Amygdala (tissue), 56 donors: Measurements from ENCODE around the gene MAN1B1.
"Not testable (repeated sequence)": the region's sequence is repeated elsewhere in the genome, so short reads cannot be mapped to it uniquely, and the experiment has no call there.

Experiments
- DNase-seq, 56 donors: peaks; one replicate each; lab custom pipeline; 2025; lab: John Stamatoyannopoulos, UW

The MAN1B1 gene

DNA sequence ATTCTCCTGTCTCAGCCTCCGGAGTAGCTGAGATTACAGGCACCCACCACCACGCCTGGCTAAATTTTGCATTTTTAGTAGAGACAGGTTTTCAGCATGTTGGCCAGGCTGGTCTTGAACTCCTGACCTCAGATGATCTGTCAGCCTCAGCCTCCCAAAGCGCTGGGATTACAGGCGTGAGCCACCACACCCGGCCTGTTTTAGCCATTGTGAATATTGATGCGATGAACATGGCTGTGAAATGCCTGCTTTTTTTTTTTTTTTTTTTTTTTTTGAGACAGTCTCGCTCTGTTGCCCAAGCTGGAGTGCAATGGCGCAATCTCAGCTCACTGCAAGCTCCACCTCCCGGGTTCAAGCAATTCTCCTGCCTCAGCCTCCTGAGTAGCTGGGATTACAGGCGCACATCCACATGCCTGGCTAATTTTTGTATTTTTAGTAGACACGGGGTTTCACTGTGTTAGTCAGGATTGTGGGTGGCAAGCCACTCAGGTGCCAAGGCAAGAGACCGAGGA is 31.4 kb downstream of the MAN1B1 start:
- DNase-seq = not testable (repeated sequence)

GRCh38 chr9:137121927-137122795 is 35.4 kb downstream of the MAN1B1 start:
- not testable (repeated sequence) for DNase-seq

DNA sequence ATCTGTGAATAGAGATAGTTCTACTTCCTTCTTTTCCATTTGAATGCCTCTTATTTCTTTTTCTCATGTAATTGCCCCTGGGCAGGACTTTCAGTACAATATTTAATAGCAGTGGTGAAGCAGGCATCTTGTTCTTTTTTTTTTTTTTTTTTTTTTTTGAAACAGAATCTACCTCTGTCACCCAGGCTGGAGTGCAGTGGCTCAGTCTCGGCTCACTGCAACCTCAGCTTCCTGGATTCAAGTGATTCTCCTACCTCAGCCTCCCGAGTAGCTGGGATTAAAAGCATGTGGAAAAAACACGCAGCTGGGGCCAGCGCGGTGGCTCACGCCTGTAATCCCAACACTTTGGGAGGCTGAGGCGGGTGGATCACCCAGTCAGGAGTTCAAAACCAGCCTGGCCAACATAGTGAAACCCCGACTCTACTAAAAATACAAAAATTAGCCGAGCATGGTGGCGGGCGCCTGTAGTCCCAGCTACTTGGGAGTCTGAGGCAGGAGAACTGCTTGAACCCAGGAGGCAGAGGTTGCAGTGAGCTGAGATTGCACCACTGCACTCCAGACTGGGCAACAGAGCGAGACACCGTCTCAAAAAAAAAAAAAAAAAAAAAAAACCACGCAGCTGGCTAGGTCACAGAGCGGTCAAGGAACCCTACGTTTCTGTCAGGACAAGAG is 36.1 kb downstream of the MAN1B1 start:
- DNase-seq = not testable (repeated sequence)

GRCh38 chr9:137123468-137123837 is 36.7 kb downstream of the MAN1B1 start:
- DNase-seq = no peak

DNA sequence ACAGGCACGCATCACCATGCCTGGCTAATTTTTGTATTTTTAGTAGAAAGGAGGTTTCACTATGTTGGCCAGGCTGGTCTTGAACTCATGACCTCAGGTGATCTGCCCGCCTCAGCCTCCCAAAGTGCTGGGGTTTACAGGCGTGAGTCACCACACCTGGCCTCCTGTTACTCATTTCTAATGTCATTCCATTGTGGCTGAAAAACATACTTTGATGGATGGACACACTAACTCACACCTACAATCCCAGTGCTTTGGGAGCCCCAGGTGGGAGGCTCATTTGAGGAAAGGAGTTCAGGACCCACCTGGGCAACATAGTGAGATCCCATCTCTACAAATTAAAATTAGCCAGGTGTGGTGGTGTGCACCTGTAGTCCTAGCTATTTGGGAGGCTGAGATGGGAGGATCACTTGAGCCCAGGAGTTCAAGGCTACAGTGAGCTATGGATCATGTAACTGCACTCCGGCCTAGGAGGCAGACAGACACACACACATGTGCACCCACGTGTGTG is 37.2 kb downstream of the MAN1B1 start:
- DNase-seq = not testable (repeated sequence)

DNA sequence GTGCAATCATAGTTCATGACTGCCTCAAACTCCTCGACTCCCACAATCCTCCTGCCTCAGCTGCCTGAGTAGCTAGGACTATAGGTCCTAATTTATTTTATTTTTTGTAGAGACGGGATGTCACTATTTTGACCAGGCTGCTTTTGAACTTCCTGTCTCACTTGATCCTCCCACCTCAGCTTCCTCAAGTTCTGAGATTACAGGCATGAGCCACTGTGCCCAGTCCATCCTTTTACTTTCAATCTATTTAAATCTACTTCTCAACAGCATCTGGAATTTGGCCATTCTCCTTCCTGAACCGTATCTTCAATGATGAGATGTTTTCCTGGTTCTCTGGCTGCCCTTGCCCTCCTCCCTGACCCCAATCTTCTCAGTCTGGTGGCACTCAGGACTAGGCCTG is 40.0 kb downstream of the MAN1B1 start:
- no peak for DNase-seq

- DNase-seq = no peak
These were observed 40.7 kb downstream of the MAN1B1 start for GRCh38 chr9:137127301-137128157.

- DNase-seq = no peak
These were observed 41.5 kb downstream of the MAN1B1 start for GRCh38 chr9:137128158-137128861.

GRCh38 chr9:137128862-137129455 is 42.2 kb downstream of the MAN1B1 start:
- no peak for DNase-seq

GRCh38 chr9:137129456-137130175 is 42.8 kb downstream of the MAN1B1 start:
- DNase-seq = peak in 55 of 56 donors; percentile 14 to 89 (median 72)

GRCh38 chr9:137130176-137130755 is 43.5 kb downstream of the MAN1B1 start:
- no peak for DNase-seq

DNA sequence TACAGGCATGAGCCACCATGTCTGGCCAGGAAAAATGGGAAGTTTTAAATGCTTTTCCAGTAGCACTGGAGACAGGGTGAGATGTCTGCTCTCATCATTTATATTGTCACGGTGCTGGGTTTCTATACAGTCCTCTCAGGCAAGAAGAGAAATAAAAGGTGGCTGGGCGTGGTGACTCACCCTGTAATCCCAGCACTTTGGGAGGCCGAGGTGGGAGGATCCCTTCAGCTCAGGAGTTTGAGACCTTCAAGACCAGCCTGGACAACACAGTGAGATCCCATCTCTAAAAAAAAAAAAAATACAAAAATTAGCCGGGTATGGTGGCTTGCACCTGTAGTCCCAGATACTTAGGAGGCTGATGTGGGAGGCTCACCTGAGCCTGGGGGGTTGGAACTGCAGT is 47.4 kb downstream of the MAN1B1 start:
- DNase-seq = no peak

DNA sequence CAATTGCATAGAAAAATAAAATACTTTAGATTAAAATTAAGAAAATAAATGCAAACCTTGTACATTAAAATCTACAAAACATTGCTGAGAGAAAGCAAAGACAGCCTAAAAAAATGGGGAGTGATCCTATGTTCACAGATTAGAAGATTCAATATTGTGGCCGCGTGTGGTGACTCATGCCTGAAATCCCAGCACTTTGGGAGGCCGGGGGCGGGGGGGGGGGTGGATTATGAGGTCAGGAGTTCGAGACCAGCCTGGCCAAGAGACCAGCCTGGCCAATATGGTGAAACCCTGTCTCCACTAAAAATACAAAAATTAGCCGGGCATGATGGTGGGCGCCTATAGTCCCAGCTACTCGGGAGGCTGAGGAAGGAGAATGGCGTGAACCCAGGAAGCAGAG is 48.4 kb downstream of the MAN1B1 start:
- not testable (repeated sequence) for DNase-seq

DNA sequence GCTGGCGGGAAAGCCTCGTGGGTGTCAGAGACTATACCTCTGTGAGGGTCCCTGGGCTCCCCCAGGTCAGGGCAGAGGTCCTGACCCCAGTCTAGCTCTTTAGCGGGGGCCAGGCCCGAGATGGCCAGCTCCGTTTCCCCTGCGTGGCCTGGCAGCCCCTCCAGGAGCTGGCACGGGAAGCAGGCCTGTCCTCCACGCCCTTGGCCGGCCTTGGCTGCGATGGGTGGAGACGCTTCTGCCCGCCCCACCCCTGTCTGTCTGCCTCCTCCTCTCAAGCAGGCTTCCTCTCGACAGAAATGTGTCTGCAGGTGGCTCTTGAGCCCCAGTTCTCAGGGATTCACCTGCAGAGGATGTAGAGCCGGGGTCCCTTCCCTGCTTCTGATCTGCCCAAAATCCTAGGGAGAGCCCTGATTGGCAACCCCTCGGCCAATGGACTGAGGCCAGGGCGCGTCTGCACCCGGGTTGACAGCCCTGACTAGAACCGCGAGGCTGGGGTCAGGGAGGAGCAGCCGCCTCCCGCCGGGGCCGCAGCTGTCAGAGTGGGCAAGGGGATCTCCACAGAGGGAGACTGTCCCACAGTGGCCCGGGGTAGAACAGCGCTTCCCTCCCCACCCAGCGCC is 49.6 kb downstream of the MAN1B1 start:
- no peak for DNase-seq

DNA sequence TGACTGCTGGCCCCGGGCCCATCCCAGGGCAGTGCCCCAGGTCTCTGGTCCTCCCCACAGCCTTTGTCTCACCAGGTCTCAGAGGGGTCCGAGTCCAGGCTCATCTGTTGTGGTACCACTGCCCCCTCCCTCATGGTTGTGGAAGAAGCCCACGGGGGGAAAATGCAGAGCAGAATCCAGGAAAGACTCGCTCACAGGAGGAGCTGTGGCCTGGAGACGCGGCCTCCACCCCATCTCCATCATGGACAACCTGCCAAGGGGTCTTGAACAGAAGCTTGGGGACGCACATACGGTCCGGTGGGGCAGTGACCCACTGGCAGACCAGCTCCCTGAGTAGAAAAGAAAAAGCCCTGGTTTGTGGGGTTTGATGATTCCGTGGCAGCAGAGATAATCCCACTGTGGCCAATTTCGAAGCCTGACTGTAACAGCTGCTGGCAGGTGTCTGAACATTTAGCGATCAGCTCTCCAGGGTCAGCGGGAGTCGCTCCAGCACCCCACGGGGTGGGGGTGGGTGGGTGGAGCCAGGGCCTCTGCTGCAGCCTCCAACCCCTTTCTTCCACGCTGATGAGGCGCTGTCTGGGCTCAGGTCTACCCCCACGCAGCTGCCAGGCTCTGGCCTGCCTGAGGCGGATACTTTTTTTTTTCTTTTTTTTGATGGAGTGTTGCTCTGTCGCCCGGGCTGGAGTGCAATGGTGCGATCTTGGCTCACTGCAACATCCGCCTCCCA is 50.3 kb downstream of the MAN1B1 start:
- DNase-seq = no peak

DNA sequence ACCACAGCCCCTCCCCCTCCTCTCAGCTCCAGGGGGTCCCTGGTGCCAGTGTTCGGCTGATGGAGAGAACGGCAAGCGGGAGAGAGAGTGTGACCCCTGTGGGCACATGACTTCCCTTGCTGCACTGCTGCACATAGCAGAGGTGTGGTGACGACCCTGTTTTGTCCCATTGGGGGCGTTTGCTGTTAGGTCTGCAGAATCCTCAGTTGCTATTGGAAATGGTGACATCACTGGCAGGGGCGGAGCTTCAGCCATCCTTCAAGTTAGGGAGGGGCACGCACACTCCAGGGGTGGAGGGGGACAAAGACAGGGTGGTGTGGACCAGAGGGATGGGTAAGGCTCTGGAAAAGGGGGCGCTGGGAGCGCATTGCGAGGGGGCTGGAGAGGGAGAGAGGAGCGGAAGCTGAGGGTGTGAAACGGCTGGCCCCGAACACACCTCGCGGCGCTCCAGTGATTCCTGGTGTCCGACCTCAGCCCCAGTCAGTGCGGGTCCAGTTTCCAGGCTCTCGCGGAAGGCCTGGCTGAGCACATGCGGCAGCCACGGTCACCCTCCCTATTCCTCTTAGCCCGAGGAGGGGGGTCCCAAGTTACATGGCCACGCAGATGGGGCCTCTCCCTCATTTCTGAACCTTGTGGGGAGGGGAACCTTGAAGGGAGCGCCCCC is 51.4 kb downstream of the MAN1B1 start:
- peak in 32 of 56 donors; percentile 23 to 75 (median 53) for DNase-seq
